SU-DHL-6 (cell line): ENCODE data around the gene STX18.

Experiments used
- H2AFZ ChIP-seq: fragments of 200-600 bp; sonication (generic); 2 replicates; pipeline ENCODE4 v1.6.1; 2014; ENCODE audit warnings: low read depth, mild to moderate bottlenecking, moderate library complexity, mixed read lengths, antibody characterized with exemption, low read length; ENCODE audit not compliant: severe bottlenecking
- H3F3A ChIP-seq: fragments of 200-600 bp; shearing (Covaris generic); 2 replicates; pipeline ENCODE4 v1.6.0; 2016; ENCODE audit warnings: antibody characterized with exemption, mild to moderate bottlenecking; ENCODE audit not compliant: insufficient read depth
- H3K27ac ChIP-seq: fragments of 200-600 bp; sonication (generic); 2 replicates; pipeline ENCODE4 v1.5.1; 2016; ENCODE audit warnings: low read depth, mild to moderate bottlenecking, low read length, moderate library complexity, mixed read lengths
- H3K27me3 ChIP-seq: fragments of 200-600 bp; sonication (generic), shearing (Covaris generic); 2 replicates; pipeline ENCODE4 v1.6.0; 2014; ENCODE audit warnings: mild to moderate bottlenecking, low read length
- H3K36me3 ChIP-seq: fragments of 200-600 bp; sonication (generic); 2 replicates; pipeline ENCODE4 v1.6.1; 2014; ENCODE audit warnings: mild to moderate bottlenecking, low read length, mixed read lengths
- H3K4me2 ChIP-seq: fragments of 300-600, 200-600 bp; shearing (Covaris generic), sonication (generic); 2 replicates; pipeline ENCODE4 v1.6.0; 2014; ENCODE audit warnings: low read length, low read depth, mild to moderate bottlenecking; ENCODE audit not compliant: poor library complexity, severe bottlenecking
- H3K4me3 ChIP-seq: fragments of 200-600 bp; sonication (generic); 2 replicates; pipeline ENCODE4 v1.5.1; 2014; ENCODE audit warnings: antibody characterized with exemption, low read length, mild to moderate bottlenecking, mixed read lengths; ENCODE audit not compliant: insufficient read depth, poor library complexity, severe bottlenecking
- H3K79me2 ChIP-seq: fragments of 200-600 bp; sonication (generic); 2 replicates; pipeline ENCODE4 v1.6.1; 2014; ENCODE audit warnings: mild to moderate bottlenecking, low read length, moderate library complexity; ENCODE audit not compliant: insufficient read depth
- H3K9ac ChIP-seq: fragments of 200-600 bp; sonication (generic); 2 replicates; pipeline ENCODE4 v1.7.0; 2014; ENCODE audit warnings: mild to moderate bottlenecking, low read length
- H3K9me2 ChIP-seq: fragments of 200-600 bp; sonication (generic); replicated peaks from 2 replicates; pipeline ENCODE4 v1.6.1; 2014; ENCODE audit warnings: low read length; ENCODE audit not compliant: insufficient read depth
- H3K9me3 ChIP-seq: fragments of 200-600 bp; sonication (generic); 2 replicates; pipeline ENCODE4 v1.6.1; 2014; ENCODE audit warnings: low read length, mixed read lengths; ENCODE audit not compliant: insufficient read depth
- H4K20me1 ChIP-seq: fragments of 200-600 bp; sonication (generic); 2 replicates; pipeline ENCODE4 v1.6.1; 2014; ENCODE audit warnings: low read depth, mild to moderate bottlenecking, antibody characterized with exemption, low read length, moderate library complexity, mixed read lengths
- EZH2phosphoT487 ChIP-seq: fragments of 200-600 bp; sonication (generic), shearing (Covaris generic); conservative IDR thresholded peaks from 2 replicates; pipeline ENCODE4 v1.6.1; 2018; ENCODE audit warnings: mild to moderate bottlenecking, antibody characterized with exemption, low read length, moderate library complexity, mixed read lengths
- TF ChIP-seq, protein P1 (sequence below): fragments of 200-600 bp; sonication (generic); IDR thresholded peaks from one replicate; pipeline ENCODE4 v1.5.1; 2017; ENCODE audit warnings: antibody characterized with exemption, mild to moderate bottlenecking, low read length, moderate library complexity; ENCODE audit not compliant: insufficient read depth, poor library complexity, severe bottlenecking

Gene STX18

DNA sequence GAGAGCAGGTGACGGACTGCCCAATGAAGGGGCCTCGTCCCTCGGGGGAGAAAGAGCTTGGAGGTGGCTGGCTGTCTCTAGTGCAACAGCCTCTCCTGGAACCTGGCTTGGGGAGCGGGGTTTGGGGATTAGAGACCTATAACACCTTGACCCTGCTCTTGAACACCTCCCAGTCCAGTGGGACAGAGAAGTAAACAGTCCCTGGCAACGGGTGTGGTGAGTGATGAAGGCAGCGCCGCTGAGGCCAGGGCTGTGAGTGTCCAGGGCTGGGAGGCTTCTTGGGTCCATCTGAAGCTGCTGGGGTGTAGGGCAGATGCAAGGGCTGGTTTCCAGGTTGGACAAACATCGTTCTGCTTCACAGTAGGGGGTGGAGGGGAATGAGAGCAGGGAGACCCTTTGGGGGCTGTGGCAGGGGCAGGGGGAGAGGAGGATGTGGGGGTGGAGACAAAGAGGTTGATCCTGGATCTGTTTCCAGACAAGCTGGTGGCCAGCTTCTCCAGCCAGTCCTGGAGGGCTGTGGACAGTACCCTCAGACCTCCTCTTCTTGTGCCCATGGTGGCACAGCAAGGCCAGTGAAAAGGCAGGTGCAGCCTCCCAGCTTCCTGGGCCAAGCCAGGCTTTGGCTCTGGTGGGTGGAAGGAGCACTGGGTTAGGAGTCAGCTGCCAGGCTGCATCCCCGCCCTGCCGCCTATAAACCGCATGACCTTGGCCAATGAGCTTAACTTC lies 151.2 kb downstream of the STX18 start:
- Histone ChIP-seq H4K20me1 (no peaks in the 10 kb centered on the region), H3K79me2 (peaks cover 12% of the 10 kb centered on the region; the same call in 1 of the 2 replicates), H3K36me3 (no peaks in the 10 kb centered on the region), H3K9ac (no peak overlapping the region), H3K9me3 (no peaks in the 10 kb centered on the region), H3K27me3 (no peaks in the 10 kb centered on the region), H3F3A (0 out of 2 replicates have a peak, but pooled peaks cover 5% of the 10 kb centered on the region), H2AFZ (no peak overlapping the region), H3K4me3 (no peak overlapping the region), H3K4me2 (no peak overlapping the region), H3K9me2 (no peaks in the 10 kb centered on the region), H3K27ac (no peak overlapping the region)
- TF ChIP-seq, protein P1, sequence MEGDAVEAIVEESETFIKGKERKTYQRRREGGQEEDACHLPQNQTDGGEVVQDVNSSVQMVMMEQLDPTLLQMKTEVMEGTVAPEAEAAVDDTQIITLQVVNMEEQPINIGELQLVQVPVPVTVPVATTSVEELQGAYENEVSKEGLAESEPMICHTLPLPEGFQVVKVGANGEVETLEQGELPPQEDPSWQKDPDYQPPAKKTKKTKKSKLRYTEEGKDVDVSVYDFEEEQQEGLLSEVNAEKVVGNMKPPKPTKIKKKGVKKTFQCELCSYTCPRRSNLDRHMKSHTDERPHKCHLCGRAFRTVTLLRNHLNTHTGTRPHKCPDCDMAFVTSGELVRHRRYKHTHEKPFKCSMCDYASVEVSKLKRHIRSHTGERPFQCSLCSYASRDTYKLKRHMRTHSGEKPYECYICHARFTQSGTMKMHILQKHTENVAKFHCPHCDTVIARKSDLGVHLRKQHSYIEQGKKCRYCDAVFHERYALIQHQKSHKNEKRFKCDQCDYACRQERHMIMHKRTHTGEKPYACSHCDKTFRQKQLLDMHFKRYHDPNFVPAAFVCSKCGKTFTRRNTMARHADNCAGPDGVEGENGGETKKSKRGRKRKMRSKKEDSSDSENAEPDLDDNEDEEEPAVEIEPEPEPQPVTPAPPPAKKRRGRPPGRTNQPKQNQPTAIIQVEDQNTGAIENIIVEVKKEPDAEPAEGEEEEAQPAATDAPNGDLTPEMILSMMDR = no peak
- no peak for TF ChIP-seq EZH2phosphoT487

DNA sequence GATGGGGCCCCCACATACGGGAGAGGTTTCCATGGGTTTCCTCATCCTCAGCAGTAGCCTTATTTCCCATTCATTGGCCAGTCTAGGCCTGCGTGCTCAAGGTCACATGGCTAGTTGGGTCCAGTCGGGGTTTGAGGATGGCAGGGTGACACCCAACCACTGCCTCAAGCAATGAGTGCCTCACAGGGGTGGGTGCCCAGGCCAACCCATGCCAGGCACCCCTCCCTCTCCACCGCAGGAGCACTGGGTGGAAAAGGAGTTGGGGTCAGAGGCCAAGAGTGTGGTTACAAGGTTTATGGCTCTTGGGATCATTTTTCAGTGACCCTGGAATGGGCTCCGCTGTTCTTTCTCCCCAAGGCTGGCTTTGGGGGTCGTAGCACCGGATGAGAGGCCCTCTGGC lies 151.8 kb downstream of the STX18 start:
- Histone ChIP-seq H4K20me1 (no peaks in the 10 kb centered on the region), H3K9me3 (no peaks in the 10 kb centered on the region)

GRCh38 chr4:4388836-4389575 lies 152.8 kb downstream of the STX18 start:
- Histone ChIP-seq H3K36me3 (no peaks in the 10 kb centered on the region), H3K79me2 (peaks cover 8% of the 10 kb centered on the region; the same call in 1 of the 2 replicates), H3K27ac (peak overlapping the region; percentile 75), H3K9me3 (no peaks in the 10 kb centered on the region), H2AFZ (no peak overlapping the region), H3K9me2 (no peaks in the 10 kb centered on the region), H4K20me1 (no peaks in the 10 kb centered on the region), H3K4me3 (no peak overlapping the region), H3K9ac (0 out of 2 replicates have a peak overlapping the region, but pooled peaks have one; percentile 82), H3K27me3 (no peaks in the 10 kb centered on the region), H3K4me2 (peak overlapping the region; percentile 63), H3F3A (0 out of 2 replicates have a peak, but pooled peaks cover 5% of the 10 kb centered on the region)
- TF ChIP-seq, protein P1 = no peak
- TF ChIP-seq EZH2phosphoT487 = no peak

More for the DNA sequence above, 151.8 kb downstream of the STX18 start:
- Histone ChIP-seq H3K36me3 (no peaks in the 10 kb centered on the region), H3F3A (0 out of 2 replicates have a peak, but pooled peaks cover 5% of the 10 kb centered on the region), H3K4me2 (no peak overlapping the region), H3K9me2 (no peaks in the 10 kb centered on the region), H3K27ac (no peak overlapping the region), H3K27me3 (no peaks in the 10 kb centered on the region), H3K4me3 (no peak overlapping the region), H2AFZ (no peak overlapping the region), H3K9ac (no peak overlapping the region), H3K79me2 (peaks cover 10% of the 10 kb centered on the region; the same call in 1 of the 2 replicates)
- no peak for TF ChIP-seq EZH2phosphoT487
- TF ChIP-seq, protein P1 = no peak
